ENCODE results near the gene TSTD1.

- TF ChIP-seq CTCF (IDR thresholded peaks at IDR 0.05; ENCODE audit: insufficient read depth, low read depth, low read length), result no peak
- TF ChIP-seq EZH2 (IDR thresholded peaks at IDR 0.05; ENCODE audit: insufficient read depth, low read length), result no peak
Measured at GRCh38 chr1:161083748-161084596, 45.2 kb upstream of the TSTD1 start.
